ENCODE results near the gene BBOX1.

DNA sequence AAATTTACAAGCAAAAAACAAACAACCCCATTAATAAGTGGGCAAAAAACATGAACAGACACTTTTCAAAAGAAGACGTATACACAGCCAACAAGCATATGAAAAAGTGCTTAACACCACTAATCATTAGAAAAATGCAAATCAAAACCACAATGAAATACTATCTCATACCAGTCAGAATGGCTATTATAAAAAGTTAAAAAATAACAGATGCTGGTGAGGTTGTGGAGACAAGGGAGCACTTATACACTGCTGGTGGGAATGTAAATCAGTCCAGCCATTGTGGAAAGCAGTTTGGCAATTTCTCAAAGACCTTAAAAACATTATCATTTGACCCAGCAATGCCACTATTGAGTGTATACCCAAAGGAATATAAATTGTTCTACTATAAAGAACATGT, 72.3 kb downstream of the BBOX1 start:
- no peak for TF ChIP-seq ARNTL (CRISPR knock-in tag; IDR thresholded peaks at IDR 0.05; ENCODE audit: borderline replicate concordance, low read depth)
- TF ChIP-seq, protein P1, sequence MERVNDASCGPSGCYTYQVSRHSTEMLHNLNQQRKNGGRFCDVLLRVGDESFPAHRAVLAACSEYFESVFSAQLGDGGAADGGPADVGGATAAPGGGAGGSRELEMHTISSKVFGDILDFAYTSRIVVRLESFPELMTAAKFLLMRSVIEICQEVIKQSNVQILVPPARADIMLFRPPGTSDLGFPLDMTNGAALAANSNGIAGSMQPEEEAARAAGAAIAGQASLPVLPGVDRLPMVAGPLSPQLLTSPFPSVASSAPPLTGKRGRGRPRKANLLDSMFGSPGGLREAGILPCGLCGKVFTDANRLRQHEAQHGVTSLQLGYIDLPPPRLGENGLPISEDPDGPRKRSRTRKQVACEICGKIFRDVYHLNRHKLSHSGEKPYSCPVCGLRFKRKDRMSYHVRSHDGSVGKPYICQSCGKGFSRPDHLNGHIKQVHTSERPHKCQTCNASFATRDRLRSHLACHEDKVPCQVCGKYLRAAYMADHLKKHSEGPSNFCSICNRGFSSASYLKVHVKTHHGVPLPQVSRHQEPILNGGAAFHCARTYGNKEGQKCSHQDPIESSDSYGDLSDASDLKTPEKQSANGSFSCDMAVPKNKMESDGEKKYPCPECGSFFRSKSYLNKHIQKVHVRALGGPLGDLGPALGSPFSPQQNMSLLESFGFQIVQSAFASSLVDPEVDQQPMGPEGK (CRISPR knock-in tag; IDR thresholded peaks at IDR 0.05; ENCODE audit: borderline replicate concordance): no peak
- no peak for TF ChIP-seq TOX (CRISPR knock-in tag; IDR thresholded peaks at IDR 0.05; ENCODE audit: borderline replicate concordance)
- TF ChIP-seq ZNF8 (CRISPR knock-in tag; IDR thresholded peaks at IDR 0.05): no peak
- no peak for TF ChIP-seq ZNF565 (CRISPR knock-in tag; conservative IDR thresholded peaks at IDR 0.05; ENCODE audit: low read depth)
- TF ChIP-seq, protein P2, sequence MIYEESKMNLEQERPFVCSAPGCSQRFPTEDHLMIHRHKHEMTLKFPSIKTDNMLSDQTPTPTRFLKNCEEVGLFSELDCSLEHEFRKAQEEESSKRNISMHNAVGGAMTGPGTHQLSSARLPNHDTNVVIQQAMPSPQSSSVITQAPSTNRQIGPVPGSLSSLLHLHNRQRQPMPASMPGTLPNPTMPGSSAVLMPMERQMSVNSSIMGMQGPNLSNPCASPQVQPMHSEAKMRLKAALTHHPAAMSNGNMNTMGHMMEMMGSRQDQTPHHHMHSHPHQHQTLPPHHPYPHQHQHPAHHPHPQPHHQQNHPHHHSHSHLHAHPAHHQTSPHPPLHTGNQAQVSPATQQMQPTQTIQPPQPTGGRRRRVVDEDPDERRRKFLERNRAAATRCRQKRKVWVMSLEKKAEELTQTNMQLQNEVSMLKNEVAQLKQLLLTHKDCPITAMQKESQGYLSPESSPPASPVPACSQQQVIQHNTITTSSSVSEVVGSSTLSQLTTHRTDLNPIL (CRISPR knock-in tag; IDR thresholded peaks at IDR 0.05; ENCODE audit: low read depth): no peak
- no peak for TF ChIP-seq ZFP3 (CRISPR knock-in tag; IDR thresholded peaks at IDR 0.05)
- TF ChIP-seq OSR1 (CRISPR knock-in tag; IDR thresholded peaks at IDR 0.05): no peak
- TF ChIP-seq ZFP30 (CRISPR knock-in tag; IDR thresholded peaks at IDR 0.05): no peak
- TF ChIP-seq, protein P3, sequence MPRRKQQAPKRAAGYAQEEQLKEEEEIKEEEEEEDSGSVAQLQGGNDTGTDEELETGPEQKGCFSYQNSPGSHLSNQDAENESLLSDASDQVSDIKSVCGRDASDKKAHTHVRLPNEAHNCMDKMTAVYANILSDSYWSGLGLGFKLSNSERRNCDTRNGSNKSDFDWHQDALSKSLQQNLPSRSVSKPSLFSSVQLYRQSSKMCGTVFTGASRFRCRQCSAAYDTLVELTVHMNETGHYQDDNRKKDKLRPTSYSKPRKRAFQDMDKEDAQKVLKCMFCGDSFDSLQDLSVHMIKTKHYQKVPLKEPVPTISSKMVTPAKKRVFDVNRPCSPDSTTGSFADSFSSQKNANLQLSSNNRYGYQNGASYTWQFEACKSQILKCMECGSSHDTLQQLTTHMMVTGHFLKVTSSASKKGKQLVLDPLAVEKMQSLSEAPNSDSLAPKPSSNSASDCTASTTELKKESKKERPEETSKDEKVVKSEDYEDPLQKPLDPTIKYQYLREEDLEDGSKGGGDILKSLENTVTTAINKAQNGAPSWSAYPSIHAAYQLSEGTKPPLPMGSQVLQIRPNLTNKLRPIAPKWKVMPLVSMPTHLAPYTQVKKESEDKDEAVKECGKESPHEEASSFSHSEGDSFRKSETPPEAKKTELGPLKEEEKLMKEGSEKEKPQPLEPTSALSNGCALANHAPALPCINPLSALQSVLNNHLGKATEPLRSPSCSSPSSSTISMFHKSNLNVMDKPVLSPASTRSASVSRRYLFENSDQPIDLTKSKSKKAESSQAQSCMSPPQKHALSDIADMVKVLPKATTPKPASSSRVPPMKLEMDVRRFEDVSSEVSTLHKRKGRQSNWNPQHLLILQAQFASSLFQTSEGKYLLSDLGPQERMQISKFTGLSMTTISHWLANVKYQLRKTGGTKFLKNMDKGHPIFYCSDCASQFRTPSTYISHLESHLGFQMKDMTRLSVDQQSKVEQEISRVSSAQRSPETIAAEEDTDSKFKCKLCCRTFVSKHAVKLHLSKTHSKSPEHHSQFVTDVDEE (CRISPR knock-in tag; IDR thresholded peaks at IDR 0.05): no peak
- TF ChIP-seq SNAI2 (CRISPR knock-in tag; IDR thresholded peaks at IDR 0.05): no peak
- no peak for TF ChIP-seq TCF4 (CRISPR knock-in tag; IDR thresholded peaks at IDR 0.05; ENCODE audit: borderline replicate concordance)
